Fibroblast of skin of right quadriceps (primary cell): ENCODE results near the gene SOCS3.

Experiments
- DNase-seq: peaks from one replicate; pipeline ENCODE4 v3.0.0-alpha.2; 2013

Gene SOCS3

GRCh38 chr17:78366109-78366848 lies 6.4 kb upstream of the SOCS3 start:
- DNase-seq: no peak

GRCh38 chr17:78365561-78366108 lies 5.8 kb upstream of the SOCS3 start:
- DNase-seq: peak; percentile 84

- DNase-seq: no peak
Observed at GRCh38 chr17:78364436-78365281, 4.8 kb upstream of the SOCS3 start.

GRCh38 chr17:78362671-78363070 lies 2.8 kb upstream of the SOCS3 start:
- no peak for DNase-seq

- no peak for DNase-seq
Observed at GRCh38 chr17:78362232-78362631, 2.4 kb upstream of the SOCS3 start.

GRCh38 chr17:78361225-78361701 lies 1.4 kb upstream of the SOCS3 start:
- DNase-seq: no peak

GRCh38 chr17:78360371-78361224 lies 721 bp upstream of the SOCS3 start:
- peak; percentile 81 for DNase-seq

GRCh38 chr17:78359321-78359996 lies 418 bp downstream of the SOCS3 start:
- DNase-seq: no peak

- DNase-seq: no peak
Observed at GRCh38 chr17:78358538-78359320, 1.1 kb downstream of the SOCS3 start.

GRCh38 chr17:78357672-78358537 lies 2.0 kb downstream of the SOCS3 start:
- DNase-seq: no peak

- peak; percentile 50 for DNase-seq
Observed at GRCh38 chr17:78357177-78357586, 2.7 kb downstream of the SOCS3 start.

GRCh38 chr17:78356101-78356713 lies 3.7 kb downstream of the SOCS3 start:
- DNase-seq: peak; percentile 91

- DNase-seq: no peak
Observed at GRCh38 chr17:78355701-78356100, 4.2 kb downstream of the SOCS3 start.

- DNase-seq: no peak
Observed at GRCh38 chr17:78355045-78355641, 4.7 kb downstream of the SOCS3 start.

- no peak for DNase-seq
Observed at GRCh38 chr17:78353834-78354233, 6.0 kb downstream of the SOCS3 start.

- peak; percentile 97 for DNase-seq
Observed at GRCh38 chr17:78351449-78352006, 8.3 kb downstream of the SOCS3 start.

GRCh38 chr17:78349891-78350642 lies 9.8 kb downstream of the SOCS3 start:
- no peak for DNase-seq
